ENCODE measurements around the gene MIF4GD. TPM values are rescaled to one million over a fixed set of nuclear protein-coding genes. Genes with fewer than 3 reads are reported as not detected.
A peak's percentile ranks its signal among the peaks of the same experiment; 100 is the strongest.
"Not testable (repeated sequence)": the region's sequence is repeated elsewhere in the genome, so short reads cannot be mapped to it uniquely, and the experiment has no call there.

Gene MIF4GD
- total RNA-seq, 6 experiments from 2014 or later = 7.3 to 21.9 (median 8.2) TPM

DNA sequence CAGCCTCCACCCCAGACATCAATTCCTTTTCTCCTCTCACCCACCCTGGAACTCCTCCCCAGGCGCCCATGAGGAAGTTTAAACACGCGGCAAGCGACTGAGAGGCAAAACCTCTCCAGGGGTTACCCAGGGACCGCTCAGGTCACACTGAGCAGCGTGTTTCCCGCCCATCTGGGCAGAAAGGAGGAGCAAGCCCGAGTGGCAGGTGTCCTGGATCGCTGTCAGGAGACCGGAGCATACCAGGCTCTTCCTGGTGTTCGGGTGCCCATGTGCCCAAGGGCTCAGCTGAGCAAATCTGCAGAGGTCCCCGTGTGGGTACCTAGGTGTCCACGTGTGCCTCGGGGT, 17.7 kb upstream of the MIF4GD start:
- no peaks in the 10 kb centered on the region for H3K36me3 ChIP-seq
- peak overlapping the region; percentile 74 to 86 (median 84) for H3K4me3 ChIP-seq
- no peaks in the 10 kb centered on the region for H3K27me3 ChIP-seq
- H3K27ac ChIP-seq = peak overlapping the region; percentile 36 to 88 (median 86)
- TF ChIP-seq POLR2A (IDR thresholded peaks at IDR 0.05) = no peak
- TF ChIP-seq, protein P1, sequence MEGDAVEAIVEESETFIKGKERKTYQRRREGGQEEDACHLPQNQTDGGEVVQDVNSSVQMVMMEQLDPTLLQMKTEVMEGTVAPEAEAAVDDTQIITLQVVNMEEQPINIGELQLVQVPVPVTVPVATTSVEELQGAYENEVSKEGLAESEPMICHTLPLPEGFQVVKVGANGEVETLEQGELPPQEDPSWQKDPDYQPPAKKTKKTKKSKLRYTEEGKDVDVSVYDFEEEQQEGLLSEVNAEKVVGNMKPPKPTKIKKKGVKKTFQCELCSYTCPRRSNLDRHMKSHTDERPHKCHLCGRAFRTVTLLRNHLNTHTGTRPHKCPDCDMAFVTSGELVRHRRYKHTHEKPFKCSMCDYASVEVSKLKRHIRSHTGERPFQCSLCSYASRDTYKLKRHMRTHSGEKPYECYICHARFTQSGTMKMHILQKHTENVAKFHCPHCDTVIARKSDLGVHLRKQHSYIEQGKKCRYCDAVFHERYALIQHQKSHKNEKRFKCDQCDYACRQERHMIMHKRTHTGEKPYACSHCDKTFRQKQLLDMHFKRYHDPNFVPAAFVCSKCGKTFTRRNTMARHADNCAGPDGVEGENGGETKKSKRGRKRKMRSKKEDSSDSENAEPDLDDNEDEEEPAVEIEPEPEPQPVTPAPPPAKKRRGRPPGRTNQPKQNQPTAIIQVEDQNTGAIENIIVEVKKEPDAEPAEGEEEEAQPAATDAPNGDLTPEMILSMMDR (IDR thresholded peaks at IDR 0.05) = no peak
- H3K4me1 ChIP-seq = no peaks in the 10 kb centered on the region
- no peaks in the 10 kb centered on the region for H3K9me3 ChIP-seq
- WGBS (ENCODE audit: insufficient coverage, low coverage, low lambda C conversion rate, missing lambda C conversion rate) = 0% methylated on average over 4 of the region's 14 CpGs
- peak; percentile 51 to 66 (median 57) for ATAC-seq
- intact Hi-C loops (cut with DNase I) = no loop called here
- DNase-seq = peak; percentile 69 to 76 (median 76)

DNA sequence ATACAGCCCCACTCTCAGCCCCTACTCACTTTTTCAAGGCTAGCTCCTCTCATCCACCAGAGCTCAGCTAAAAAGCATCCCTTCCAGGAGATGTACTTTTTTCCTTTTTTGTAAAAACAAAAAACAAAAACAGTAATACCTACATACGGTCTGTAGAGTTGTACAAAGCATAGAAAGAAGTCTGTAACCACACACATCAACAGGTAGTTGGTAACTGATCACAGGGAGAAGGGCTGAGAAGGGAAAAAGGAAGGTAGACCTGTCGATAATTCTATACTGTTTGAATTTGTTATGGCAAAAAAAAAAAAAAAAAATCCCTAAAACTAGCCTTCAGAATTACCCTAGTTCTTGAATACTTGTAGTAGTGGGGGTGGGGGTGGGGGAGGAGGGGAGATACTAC, 17.3 kb upstream of the MIF4GD start:
- 15% methylated on average over 2 of the region's 2 CpGs for WGBS (ENCODE audit: insufficient coverage, low coverage, low lambda C conversion rate, missing lambda C conversion rate)
- H3K27me3 ChIP-seq = no peaks in the 10 kb centered on the region
- DNase-seq (no peak), ATAC-seq (no peak)
- no peaks in the 10 kb centered on the region for H3K9me3 ChIP-seq
- no peaks in the 10 kb centered on the region for H3K36me3 ChIP-seq
- no peaks in the 10 kb centered on the region for H3K4me1 ChIP-seq
- peak overlapping the region in 1 of 3 donors; percentile 86 for H3K27ac ChIP-seq
- intact Hi-C loops (cut with DNase I) = no loop called here
- peak overlapping the region; percentile 74 to 86 (median 84) for H3K4me3 ChIP-seq
- TF ChIP-seq, protein P1 (IDR thresholded peaks at IDR 0.05) = no peak
- TF ChIP-seq POLR2A (IDR thresholded peaks at IDR 0.05) = no peak

DNA sequence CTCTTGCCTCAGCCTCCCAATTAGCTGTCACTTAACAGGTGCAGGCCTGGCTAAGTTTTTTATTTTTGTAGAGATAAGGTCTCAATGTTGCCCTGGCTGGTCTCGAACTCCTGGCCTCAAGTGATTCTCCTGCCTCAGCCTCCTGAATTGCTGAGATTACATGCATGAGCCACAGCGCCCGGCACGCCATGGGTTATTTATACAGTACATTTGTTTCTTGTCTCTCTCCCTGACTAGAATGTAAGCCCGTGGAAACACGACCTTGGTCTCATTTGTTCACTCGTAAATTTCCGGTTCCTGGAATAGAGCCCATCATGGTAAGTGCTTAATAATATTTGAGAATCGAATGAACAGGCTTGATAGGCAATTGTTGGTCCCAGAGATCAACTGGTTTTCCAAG, 16.2 kb upstream of the MIF4GD start:
- no peak overlapping the region for H3K4me3 ChIP-seq
- H3K4me1 ChIP-seq = no peaks in the 10 kb centered on the region
- no peaks in the 10 kb centered on the region for H3K9me3 ChIP-seq
- no peak overlapping the region for H3K27ac ChIP-seq
- no peaks in the 10 kb centered on the region for H3K27me3 ChIP-seq
- intact Hi-C loops (cut with DNase I) = no loop called here
- WGBS (ENCODE audit: insufficient coverage, low coverage, low lambda C conversion rate, missing lambda C conversion rate) = 81% methylated on average over 8 of the region's 9 CpGs
- no peaks in the 10 kb centered on the region for H3K36me3 ChIP-seq
- TF ChIP-seq, protein P1 (IDR thresholded peaks at IDR 0.05) = no peak
- TF ChIP-seq POLR2A (IDR thresholded peaks at IDR 0.05) = no peak
- ATAC-seq (no peak), DNase-seq (no peak)

DNA sequence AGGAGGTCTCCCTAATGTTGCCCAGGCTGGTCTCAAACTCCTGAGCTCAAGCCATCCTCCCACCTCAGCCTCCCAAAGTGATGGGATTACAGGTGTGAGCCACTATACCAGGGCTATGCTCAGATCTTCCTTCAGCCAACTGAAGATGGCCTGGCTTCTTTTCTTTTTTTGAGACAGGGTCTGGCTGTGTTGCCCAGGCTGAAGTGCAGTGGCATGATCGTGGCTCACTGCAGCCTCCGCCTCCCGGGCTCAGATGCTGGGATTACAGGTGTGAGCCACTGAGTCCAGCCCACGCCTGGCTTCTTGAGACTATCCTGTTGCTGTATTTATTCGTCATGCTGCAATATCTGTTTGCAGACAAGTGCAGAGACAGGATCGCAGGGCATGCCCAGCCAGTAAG, 14.1 kb upstream of the MIF4GD start:
- TF ChIP-seq POLR2A (IDR thresholded peaks at IDR 0.05) = no peak
- TF ChIP-seq, protein P1 (IDR thresholded peaks at IDR 0.05) = no peak
- Histone ChIP-seq H3K4me1 (no peaks in the 10 kb centered on the region), H3K27ac (no peak overlapping the region), H3K27me3 (no peaks in the 10 kb centered on the region), H3K4me3 (no peak overlapping the region), H3K36me3 (no peaks in the 10 kb centered on the region), H3K9me3 (no peaks in the 10 kb centered on the region)
- WGBS (ENCODE audit: insufficient coverage, low coverage, low lambda C conversion rate, missing lambda C conversion rate) = no CpG with 5 or more reads among the region's 6 CpGs
- DNase-seq (no peak), ATAC-seq (no peak)
- intact Hi-C loops (cut with DNase I) = no loop called here

DNA sequence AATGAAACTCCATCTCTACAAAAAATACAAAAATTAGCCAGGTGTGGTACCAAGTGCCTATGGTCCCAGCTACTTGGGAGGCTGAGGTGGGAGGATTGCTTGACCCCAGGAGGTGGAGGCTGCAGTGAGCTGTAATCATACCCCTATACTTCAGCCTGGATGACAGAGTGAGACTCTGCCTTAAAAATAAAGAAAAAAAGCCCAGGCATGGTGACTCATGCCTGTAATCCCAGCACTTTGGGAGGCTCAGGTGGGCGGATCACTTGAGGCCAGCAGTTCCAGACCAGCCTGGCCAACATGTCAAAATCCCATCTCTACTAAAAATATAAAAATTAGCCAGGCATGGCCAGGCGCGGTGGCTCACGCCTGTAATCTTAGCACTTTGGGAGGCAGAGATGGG, 9.2 kb upstream of the MIF4GD start:
- ATAC-seq; H3K4me1 ChIP-seq; DNase-seq; H3K27me3 ChIP-seq; H3K36me3 ChIP-seq; H3K9me3 ChIP-seq; H3K4me3 ChIP-seq; intact Hi-C loops (cut with DNase I); H3K27ac ChIP-seq: not testable (repeated sequence)
- 100% methylated on average over 1 of the region's 4 CpGs for WGBS (ENCODE audit: insufficient coverage, low coverage, low lambda C conversion rate, missing lambda C conversion rate)
